Stimulated activated CD4-positive, alpha-beta T cell treated with anti-CD3 and anti-CD28 coated beads, Interleukin-12 subunit alpha, Interleukin-12 subunit beta, amount 100 ng/mL, for 24 hours (primary cell): ENCODE measurements around the gene CAMTA1.
"Not testable (repeated sequence)": the region's sequence is repeated elsewhere in the genome, so short reads cannot be mapped to it uniquely, and the experiment has no call there.

ENCODE experiments used
- DNase-seq, 2 experiments: peaks; one replicate each; pipeline ENCODE4 v3.0.0-alpha.2; 2020; ENCODE audit warnings: low read depth in 2 of 2

The CAMTA1 gene

GRCh38 chr1:7147581-7148282, 362.5 kb downstream of the CAMTA1 start:
- not testable (repeated sequence) for DNase-seq

GRCh38 chr1:7149080-7149838, 364.0 kb downstream of the CAMTA1 start:
- DNase-seq, result no peak

- no peak for DNase-seq
Observed at GRCh38 chr1:7150724-7151280, 365.5 kb downstream of the CAMTA1 start.

GRCh38 chr1:7151978-7152377, 366.7 kb downstream of the CAMTA1 start:
- no peak for DNase-seq

GRCh38 chr1:7152655-7153054, 367.4 kb downstream of the CAMTA1 start:
- no peak for DNase-seq

- DNase-seq, result no peak
Observed at GRCh38 chr1:7153464-7153863, 368.2 kb downstream of the CAMTA1 start.

- DNase-seq, result no peak
Observed at GRCh38 chr1:7159116-7159781, 374.0 kb downstream of the CAMTA1 start.

GRCh38 chr1:7168554-7168953, 383.3 kb downstream of the CAMTA1 start:
- DNase-seq, result not testable (repeated sequence)

GRCh38 chr1:7171168-7171567, 385.9 kb downstream of the CAMTA1 start:
- DNase-seq, result no peak

GRCh38 chr1:7171574-7171973, 386.3 kb downstream of the CAMTA1 start:
- DNase-seq, result no peak

- no peak for DNase-seq
Observed at GRCh38 chr1:7172804-7173203, 387.6 kb downstream of the CAMTA1 start.

- no peak for DNase-seq
Observed at GRCh38 chr1:7174561-7174960, 389.3 kb downstream of the CAMTA1 start.

GRCh38 chr1:7174980-7175906, 390.0 kb downstream of the CAMTA1 start:
- DNase-seq, result no peak

- no peak for DNase-seq
Observed at GRCh38 chr1:7177021-7177420, 391.8 kb downstream of the CAMTA1 start.

GRCh38 chr1:7177438-7178146, 392.3 kb downstream of the CAMTA1 start:
- DNase-seq, result no peak

- DNase-seq, result no peak
Observed at GRCh38 chr1:7178336-7178735, 393.1 kb downstream of the CAMTA1 start.

GRCh38 chr1:7178741-7179140, 393.5 kb downstream of the CAMTA1 start:
- no peak for DNase-seq

GRCh38 chr1:7185721-7186120, 400.5 kb downstream of the CAMTA1 start:
- DNase-seq, result no peak

- DNase-seq, result no peak
Observed at GRCh38 chr1:7186382-7187111, 401.3 kb downstream of the CAMTA1 start.

GRCh38 chr1:7187112-7187493, 401.8 kb downstream of the CAMTA1 start:
- no peak for DNase-seq
